Keratinocyte (primary cell): Measurements from ENCODE around the gene TBC1D7. TPM values are rescaled to one million over a fixed set of nuclear protein-coding genes. Genes with fewer than 3 reads are reported as not detected.

Experiments used
- DNase-seq: peaks from one replicate; pipeline ENCODE4 v3.0.0-alpha.2; 2011; ENCODE audit warnings: low read depth, missing footprints, low spot score
- FAIRE-seq: peaks from 2 replicates; lab custom pipeline; 2011; peaks lifted over from hg19 to GRCh38; lab: Jason Lieb, UNC
- H2AFZ ChIP-seq: 2 replicates; pipeline ENCODE4 v1.6.0; 2012; ENCODE audit warnings: low read length, control low read depth, inconsistent platforms; ENCODE audit not compliant: control insufficient read depth
- H3K27ac ChIP-seq: 2 replicates; pipeline ENCODE4 v1.5.1; 2011; ENCODE audit warnings: low read length; ENCODE audit not compliant: control insufficient read depth, insufficient read depth
- H3K27me3 ChIP-seq: 3 replicates; pipeline ENCODE4 v1.6.0; 2011; ENCODE audit warnings: low read length; ENCODE audit not compliant: control insufficient read depth, insufficient read depth; ENCODE audit errors: extremely low read depth
- H3K36me3 ChIP-seq, 2 experiments: 2 replicates in 1 of 2; 3 replicates in 1 of 2; pipeline ENCODE4 v1.5.1; 2011; ENCODE audit warnings: low read length in 2 of 2, mild to moderate bottlenecking in 1 of 2; ENCODE audit not compliant: control insufficient read depth in 2 of 2, insufficient read depth in 2 of 2; ENCODE audit errors: extremely low read depth in 1 of 2
- H3K4me1 ChIP-seq: 3 replicates; pipeline ENCODE4 v1.5.1; 2011; ENCODE audit warnings: low read length; ENCODE audit not compliant: control insufficient read depth, insufficient read depth; ENCODE audit errors: extremely low read depth
- H3K4me2 ChIP-seq: 3 replicates; pipeline ENCODE4 v1.6.0; 2011; ENCODE audit warnings: low read depth, low read length; ENCODE audit not compliant: control insufficient read depth, insufficient read depth; ENCODE audit errors: extremely low read depth
- H3K4me3 ChIP-seq, 3 experiments: fragments of 200-600 bp in 1 of 3; sonication (generic) in 1 of 3; 2 replicates in 2 of 3; 3 replicates in 1 of 3; pipeline ENCODE4 v1.5.1; 2011 to 2016; ENCODE audit warnings: low read length in 3 of 3, mild to moderate bottlenecking in 3 of 3, control low read depth in 2 of 3, inconsistent platforms in 1 of 3, low read depth in 1 of 3, mixed read lengths in 1 of 3, mixed run types in 1 of 3, moderate library complexity in 1 of 3; ENCODE audit not compliant: control insufficient read depth in 2 of 3, insufficient read depth in 2 of 3; ENCODE audit errors: extremely low read depth in 1 of 3
- H3K79me2 ChIP-seq: 2 replicates; pipeline ENCODE4 v1.6.0; 2012; ENCODE audit warnings: low read length; ENCODE audit not compliant: control insufficient read depth, insufficient read depth
- H3K9ac ChIP-seq: 3 replicates; pipeline ENCODE4 v1.6.0; 2011; ENCODE audit warnings: low read length; ENCODE audit not compliant: control insufficient read depth, insufficient read depth; ENCODE audit errors: extremely low read depth
- H3K9me1 ChIP-seq: 3 replicates; pipeline ENCODE4 v1.6.0; 2011; ENCODE audit warnings: low read length; ENCODE audit not compliant: control insufficient read depth, insufficient read depth; ENCODE audit errors: extremely low read depth
- H3K9me3 ChIP-seq: 2 replicates; pipeline ENCODE4 v1.5.1; 2012; ENCODE audit warnings: low read depth, low read length; ENCODE audit not compliant: control insufficient read depth
- H4K20me1 ChIP-seq: 3 replicates; pipeline ENCODE4 v1.6.0; 2011; ENCODE audit warnings: low read length; ENCODE audit not compliant: control insufficient read depth, insufficient read depth; ENCODE audit errors: extremely low read depth
- EZH2 ChIP-seq: IDR thresholded peaks from one replicate; pipeline ENCODE4 v1.6.1; 2012; ENCODE audit warnings: inconsistent platforms, mild to moderate bottlenecking, low read length, moderate library complexity
- dilution Hi-C: fragments of 300-500 bp; cut with MboI; formaldehyde crosslinking; loops from one replicate; pipeline ENCODE4 v1.7.0; 2020; ENCODE audit warnings: low sequenced_read_pairs; ENCODE audit not compliant: extremely low pct_ligation_motif_present
- polyA plus RNA-seq, 5 experiments: library from polyadenylated mRNA; depleted of rRNA in 3 of 5; stranded (reverse) in 3 of 5; stranded (forward) in 1 of 5; unstranded in 1 of 5; fragments of >200 nt; gene quantifications; 1 replicate in 1 of 5; 2 replicates in 3 of 5; 3 replicates in 1 of 5; pipeline versions ENCODE4 v1.2.1 to v1.2.3, GENCODE V29; 2011 to 2012; ENCODE audit warnings: missing spikeins in 2 of 5, low read depth in 1 of 5, low replicate concordance in 1 of 5
- TF ChIP-seq, protein P1 (sequence below), 3 experiments: IDR thresholded peaks in 1 of 3; conservative IDR thresholded peaks in 1 of 3; optimal IDR thresholded peaks in 1 of 3; 2 replicates in 2 of 3; 3 replicates in 1 of 3; pipeline versions ENCODE3 to v1.5.1; 2011; ENCODE audit warnings: low read length in 3 of 3, mild to moderate bottlenecking in 3 of 3, moderate library complexity in 2 of 3, control low read depth in 1 of 3, inconsistent platforms in 1 of 3; ENCODE audit not compliant: insufficient read depth in 2 of 3; ENCODE audit errors: extremely low read depth in 1 of 3

TBC1D7 gene
- polyA plus RNA-seq, 1 donor (not counting 4 experiments of a cell fraction or from before 2014, with no cell fraction given): 30.4 TPM

DNA sequence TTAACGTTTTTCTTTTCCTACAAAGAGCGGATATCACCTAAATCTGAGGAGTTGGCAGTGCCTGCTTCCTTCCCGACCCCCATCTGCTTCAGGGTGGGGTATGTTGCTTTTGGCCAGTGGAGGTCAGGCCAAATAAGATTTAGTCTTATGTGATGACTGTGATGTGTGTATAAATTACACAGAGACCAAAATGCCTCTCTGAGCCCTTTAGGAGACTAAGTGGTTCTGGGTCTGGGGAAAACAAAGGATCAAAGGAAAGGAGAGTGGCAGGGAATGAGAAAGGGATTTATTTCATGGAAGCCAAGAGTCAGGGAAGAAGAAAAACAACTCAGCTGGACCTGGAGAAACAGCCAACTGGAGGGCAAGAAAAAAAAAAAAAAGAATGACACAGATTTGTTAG, 39.1 kb upstream of the TBC1D7 start:
- peaks cover 9 to 18% of the 10 kb centered on the region in 2 experiments for H3K36me3 ChIP-seq
- DNase-seq (no peak), FAIRE-seq (no peak)
- H3K79me2 ChIP-seq: no peaks in the 10 kb centered on the region
- no peak overlapping the region for H2AFZ ChIP-seq
- no peaks in the 10 kb centered on the region for H3K9me3 ChIP-seq
- H3K9me1 ChIP-seq: no peaks in the 10 kb centered on the region
- peaks cover 2% of the 10 kb centered on the region for H4K20me1 ChIP-seq
- H3K9ac ChIP-seq: no peak overlapping the region
- dilution Hi-C loops: no loop called here
- TF ChIP-seq EZH2: no peak
- TF ChIP-seq, protein P1, sequence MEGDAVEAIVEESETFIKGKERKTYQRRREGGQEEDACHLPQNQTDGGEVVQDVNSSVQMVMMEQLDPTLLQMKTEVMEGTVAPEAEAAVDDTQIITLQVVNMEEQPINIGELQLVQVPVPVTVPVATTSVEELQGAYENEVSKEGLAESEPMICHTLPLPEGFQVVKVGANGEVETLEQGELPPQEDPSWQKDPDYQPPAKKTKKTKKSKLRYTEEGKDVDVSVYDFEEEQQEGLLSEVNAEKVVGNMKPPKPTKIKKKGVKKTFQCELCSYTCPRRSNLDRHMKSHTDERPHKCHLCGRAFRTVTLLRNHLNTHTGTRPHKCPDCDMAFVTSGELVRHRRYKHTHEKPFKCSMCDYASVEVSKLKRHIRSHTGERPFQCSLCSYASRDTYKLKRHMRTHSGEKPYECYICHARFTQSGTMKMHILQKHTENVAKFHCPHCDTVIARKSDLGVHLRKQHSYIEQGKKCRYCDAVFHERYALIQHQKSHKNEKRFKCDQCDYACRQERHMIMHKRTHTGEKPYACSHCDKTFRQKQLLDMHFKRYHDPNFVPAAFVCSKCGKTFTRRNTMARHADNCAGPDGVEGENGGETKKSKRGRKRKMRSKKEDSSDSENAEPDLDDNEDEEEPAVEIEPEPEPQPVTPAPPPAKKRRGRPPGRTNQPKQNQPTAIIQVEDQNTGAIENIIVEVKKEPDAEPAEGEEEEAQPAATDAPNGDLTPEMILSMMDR (optimal IDR thresholded peaks at IDR 0.05 in 1 of 3, IDR thresholded peaks at IDR 0.05 in 1 of 3, conservative IDR thresholded peaks at IDR 0.05 in 1 of 3; ENCODE audit: extremely low read depth in 1 of 3, insufficient read depth in 2 of 3, low read length in 3 of 3): no peak
- no peaks in the 10 kb centered on the region for H3K27me3 ChIP-seq
- peaks cover 31% of the 10 kb centered on the region for H3K4me1 ChIP-seq
- H3K4me2 ChIP-seq: no peak overlapping the region
- no peak overlapping the region for H3K4me3 ChIP-seq
- H3K27ac ChIP-seq: no peak overlapping the region

GRCh38 chr6:13365320-13365719, 37.0 kb upstream of the TBC1D7 start:
- Histone ChIP-seq H2AFZ (no peak overlapping the region), H3K27ac (no peak overlapping the region)

More at GRCh38 chr6:13365320-13365719, 37.0 kb upstream of the TBC1D7 start:
- H3K4me2 ChIP-seq: no peak overlapping the region
- FAIRE-seq: no peak
- no peak overlapping the region for H3K9ac ChIP-seq
- no peaks in the 10 kb centered on the region for H3K9me3 ChIP-seq
- H3K79me2 ChIP-seq: no peaks in the 10 kb centered on the region
- no peak for DNase-seq
- H3K4me3 ChIP-seq: no peak overlapping the region
- H3K9me1 ChIP-seq: no peaks in the 10 kb centered on the region
- TF ChIP-seq EZH2: no peak
- TF ChIP-seq, protein P1 (optimal IDR thresholded peaks at IDR 0.05 in 1 of 3, IDR thresholded peaks at IDR 0.05 in 1 of 3, conservative IDR thresholded peaks at IDR 0.05 in 1 of 3; ENCODE audit: extremely low read depth in 1 of 3, insufficient read depth in 2 of 3, low read length in 3 of 3): no peak
- peaks cover 33% of the 10 kb centered on the region for H3K4me1 ChIP-seq
- dilution Hi-C loops: no loop called here
- peaks cover 9 to 18% of the 10 kb centered on the region in 2 experiments for H3K36me3 ChIP-seq
- no peaks in the 10 kb centered on the region for H4K20me1 ChIP-seq
- H3K27me3 ChIP-seq: no peaks in the 10 kb centered on the region
